Smooth muscle cell (in vitro differentiated cells): ENCODE data around the gene WNT3A. TPM values are rescaled to one million over a fixed set of nuclear protein-coding genes. Genes with fewer than 3 reads are reported as not detected.

Source experiments
- DNase-seq: peaks from one replicate; lab custom pipeline; 2025; ENCODE audit not compliant: unreplicated experiment; lab: John Stamatoyannopoulos, UW
- H2AFZ ChIP-seq: fragments of 200-600 bp; sonication (generic); 2 replicates; pipeline ENCODE4 v1.6.0; 2016; ENCODE audit warnings: antibody characterized with exemption, low read depth, mild to moderate bottlenecking
- H3F3A ChIP-seq: fragments of 200-600 bp; sonication (generic); 2 replicates; pipeline ENCODE4 v1.6.0; 2017; ENCODE audit warnings: antibody characterized with exemption, low read depth
- H3K27ac ChIP-seq: fragments of 200-600 bp; sonication (generic); 2 replicates; pipeline ENCODE4 v1.5.1; 2016; ENCODE audit warnings: low read depth, mild to moderate bottlenecking
- H3K27me3 ChIP-seq: fragments of 200-600 bp; sonication (generic); 2 replicates; pipeline ENCODE4 v1.6.1; 2016; ENCODE audit warnings: low read depth, mild to moderate bottlenecking
- H3K36me3 ChIP-seq: fragments of 200-600 bp; sonication (generic); 2 replicates; pipeline ENCODE4 v1.5.1; 2016; ENCODE audit warnings: low read depth
- H3K4me1 ChIP-seq: fragments of 200-600 bp; sonication (generic); 2 replicates; pipeline ENCODE4 v1.5.1; 2016; ENCODE audit warnings: low read depth
- H3K4me2 ChIP-seq: fragments of 200-600 bp; sonication (generic); 2 replicates; pipeline ENCODE4 v1.6.0; 2016; ENCODE audit warnings: mild to moderate bottlenecking
- H3K4me3 ChIP-seq: fragments of 200-600 bp; sonication (generic); 2 replicates; pipeline ENCODE4 v1.5.1; 2016; ENCODE audit warnings: mild to moderate bottlenecking
- H3K79me2 ChIP-seq: fragments of 200-600 bp; sonication (generic); 2 replicates; pipeline ENCODE4 v1.6.0; 2016; ENCODE audit warnings: low read depth, mild to moderate bottlenecking
- H3K9ac ChIP-seq: fragments of 200-600 bp; sonication (generic); 2 replicates; pipeline ENCODE4 v1.6.0; 2016; ENCODE audit warnings: low read depth
- H3K9me3 ChIP-seq: fragments of 200-600 bp; sonication (generic); replicated peaks from 2 replicates; pipeline ENCODE4 v1.5.1; 2016; ENCODE audit warnings: low read depth
- H4K20me1 ChIP-seq: fragments of 200-600 bp; sonication (generic); 2 replicates; pipeline ENCODE4 v1.6.0; 2016; ENCODE audit warnings: low read depth
- CTCF ChIP-seq: fragments of 200-600 bp; sonication (generic); IDR thresholded peaks from 2 replicates; pipeline ENCODE4 v1.5.1; 2017; ENCODE audit warnings: borderline replicate concordance, mild to moderate bottlenecking, antibody characterized with exemption; ENCODE audit not compliant: insufficient read depth, poor library complexity, severe bottlenecking
- WGBS: methylation state at CpG from one replicate; pipeline ENCODE4 v1.1.7; 2016; ENCODE audit warnings: low lambda C conversion rate; 5-methylcytosine and 5-hydroxymethylcytosine counted together
- polyA plus RNA-seq: library from polyadenylated mRNA; unstranded; fragments of >200 nt; fragmentation: Nextera tagmentation; extraction: Ambion mirVana; gene quantifications from 2 replicates; pipeline ENCODE4 v1.2.1, GENCODE V29; 2016
- total RNA-seq: library from RNA; depleted of rRNA; stranded (reverse); fragments of >200 nt; gene quantifications from 2 replicates; pipeline ENCODE4 v1.2.3, GENCODE V29; 2014

The WNT3A gene
- total and polyA plus RNA-seq, 2 experiments from 2014 or later = 0.13 TPM; not detected in 1

GRCh38 chr1:228058172-228058948, 51.6 kb downstream of the WNT3A start:
- H2AFZ ChIP-seq = no peak overlapping the region
- TF ChIP-seq CTCF = no peak
- 57% methylated on average over 15 of the region's 18 CpGs for WGBS
- H3K27me3 ChIP-seq = peaks cover 58% of the 10 kb centered on the region
- H3K9me3 ChIP-seq = no peaks in the 10 kb centered on the region
- no peaks in the 10 kb centered on the region for H3K36me3 ChIP-seq
- H3K4me2 ChIP-seq = no peak overlapping the region
- H3K4me1 ChIP-seq = peaks cover 7% of the 10 kb centered on the region
- no peaks in the 10 kb centered on the region for H3F3A ChIP-seq
- H3K27ac ChIP-seq = no peak overlapping the region
- no peak overlapping the region for H3K9ac ChIP-seq
- H3K79me2 ChIP-seq = no peaks in the 10 kb centered on the region
- no peak for DNase-seq
- H4K20me1 ChIP-seq = no peaks in the 10 kb centered on the region
- no peak overlapping the region for H3K4me3 ChIP-seq

- H2AFZ ChIP-seq = no peak overlapping the region
- peak overlapping the region; percentile 40 for H3K4me2 ChIP-seq
- peaks cover 7% of the 10 kb centered on the region for H3K4me1 ChIP-seq
- no peak overlapping the region for H3K9ac ChIP-seq
- H3K36me3 ChIP-seq = no peaks in the 10 kb centered on the region
- no peak overlapping the region for H3K27ac ChIP-seq
- no peaks in the 10 kb centered on the region for H3K9me3 ChIP-seq
- H3F3A ChIP-seq = no peaks in the 10 kb centered on the region
- DNase-seq = no peak
- TF ChIP-seq CTCF = no peak
- peaks cover 58% of the 10 kb centered on the region for H3K27me3 ChIP-seq
- H4K20me1 ChIP-seq = no peaks in the 10 kb centered on the region
- H3K4me3 ChIP-seq = peak overlapping the region; percentile 47
- H3K79me2 ChIP-seq = no peaks in the 10 kb centered on the region
- 13% methylated on average over 65 of the region's 66 CpGs for WGBS
Observed at GRCh38 chr1:228058949-228059633, 52.3 kb downstream of the WNT3A start.

- peak overlapping the region; percentile 47 for H3K4me3 ChIP-seq
Observed at GRCh38 chr1:228059634-228060457, 53.0 kb downstream of the WNT3A start.

More at GRCh38 chr1:228059634-228060457, 53.0 kb downstream of the WNT3A start:
- Histone ChIP-seq H3K36me3 (no peaks in the 10 kb centered on the region), H3K27me3 (peaks cover 58% of the 10 kb centered on the region), H3K9ac (no peak overlapping the region), H3K9me3 (no peaks in the 10 kb centered on the region), H2AFZ (peak overlapping the region; percentile 91), H4K20me1 (no peaks in the 10 kb centered on the region), H3K79me2 (no peaks in the 10 kb centered on the region), H3F3A (no peaks in the 10 kb centered on the region), H3K4me2 (peak overlapping the region; percentile 89), H3K27ac (no peak overlapping the region), H3K4me1 (peaks cover 7% of the 10 kb centered on the region)
- no peak for TF ChIP-seq CTCF
- no peak for DNase-seq
- WGBS = 7% methylated on average over 20 of the region's 33 CpGs
